Measurements from ENCODE around the gene GOLGA6D. TPM values are rescaled to one million over a fixed set of nuclear protein-coding genes. Genes with fewer than 3 reads are reported as not detected.
"Not testable (repeated sequence)": the region's sequence is repeated elsewhere in the genome, so short reads cannot be mapped to it uniquely, and the experiment has no call there.

The GOLGA6D gene
- polyA plus RNA-seq, 1 experiment = not detected

- Histone ChIP-seq H3K27ac (ENCODE audit: low read depth, low read length) (no peak overlapping the region), H3K27me3 (ENCODE audit: control insufficient read depth, insufficient read depth, low read length) (peaks cover 49% of the 10 kb centered on the region), H3K9me3 (ENCODE audit: control insufficient read depth, insufficient read depth, low read length) (no peaks in the 10 kb centered on the region; the same call in 1 of the 2 replicates), H3K4me3 (ENCODE audit: low read depth, low read length) (no peak overlapping the region)
- POLR2A ChIA-PET = no interaction called here
- CTCF ChIA-PET = no interaction called here
- DNase-seq (ENCODE audit: low read depth, low spot score) = no peak
- TF ChIP-seq CTCF (IDR thresholded peaks at IDR 0.05; ENCODE audit: low read depth, low read length) = no peak
Observed at GRCh38 chr15:75235760-75236729, 46.6 kb upstream of the GOLGA6D start.

GRCh38 chr15:75237316-75237982 is 45.2 kb upstream of the GOLGA6D start:
- DNase-seq (ENCODE audit: low read depth, low spot score) = no peak
- Histone ChIP-seq H3K4me3 (ENCODE audit: low read depth, low read length) (no peak overlapping the region), H3K27ac (ENCODE audit: low read depth, low read length) (no peak overlapping the region), H3K27me3 (ENCODE audit: control insufficient read depth, insufficient read depth, low read length) (peaks cover 41% of the 10 kb centered on the region), H3K9me3 (ENCODE audit: control insufficient read depth, insufficient read depth, low read length) (no peaks in the 10 kb centered on the region; the same call in 1 of the 2 replicates)
- POLR2A ChIA-PET = no interaction called here
- TF ChIP-seq CTCF (IDR thresholded peaks at IDR 0.05; ENCODE audit: low read depth, low read length) = no peak
- CTCF ChIA-PET = no interaction called here

GRCh38 chr15:75238150-75238549 is 44.5 kb upstream of the GOLGA6D start:
- Histone ChIP-seq H3K9me3 (ENCODE audit: control insufficient read depth, insufficient read depth, low read length) (no peaks in the 10 kb centered on the region; the same call in 1 of the 2 replicates), H3K27ac (ENCODE audit: low read depth, low read length) (no peak overlapping the region), H3K27me3 (ENCODE audit: control insufficient read depth, insufficient read depth, low read length) (peaks cover 37% of the 10 kb centered on the region), H3K4me3 (ENCODE audit: low read depth, low read length) (no peak overlapping the region)
- no peak for DNase-seq (ENCODE audit: low read depth, low spot score)
- ChIA-PET CTCF (no interaction called here), POLR2A (no interaction called here)
- no peak for TF ChIP-seq CTCF (IDR thresholded peaks at IDR 0.05; ENCODE audit: low read depth, low read length)

- DNase-seq (ENCODE audit: low read depth, low spot score); H3K9me3 ChIP-seq (ENCODE audit: control insufficient read depth, insufficient read depth, low read length); H3K27ac ChIP-seq (ENCODE audit: low read depth, low read length); POLR2A ChIA-PET; H3K4me3 ChIP-seq (ENCODE audit: low read depth, low read length): not testable (repeated sequence)
- CTCF ChIA-PET = interaction anchor here (0.7 kb wide), 1 partner anchor 1222 kb away, joined by 4 read pairs; no protein-coding TSS in a partner anchor
- peaks cover 28% of the 10 kb centered on the region for H3K27me3 ChIP-seq (ENCODE audit: control insufficient read depth, insufficient read depth, low read length)
Observed at GRCh38 chr15:75245741-75246140, 36.9 kb upstream of the GOLGA6D start.

GRCh38 chr15:75248991-75249390 is 33.6 kb upstream of the GOLGA6D start:
- H3K4me3 ChIP-seq (ENCODE audit: low read depth, low read length); DNase-seq (ENCODE audit: low read depth, low spot score); CTCF ChIA-PET; H3K27ac ChIP-seq (ENCODE audit: low read depth, low read length); POLR2A ChIA-PET; H3K9me3 ChIP-seq (ENCODE audit: control insufficient read depth, insufficient read depth, low read length): not testable (repeated sequence)
- peaks cover 41% of the 10 kb centered on the region for H3K27me3 ChIP-seq (ENCODE audit: control insufficient read depth, insufficient read depth, low read length)

- no peak for TF ChIP-seq CTCF (IDR thresholded peaks at IDR 0.05; ENCODE audit: low read depth, low read length)
Observed at GRCh38 chr15:75249726-75250125, 32.9 kb upstream of the GOLGA6D start.

GRCh38 chr15:75251343-75251742 is 31.3 kb upstream of the GOLGA6D start:
- DNase-seq (ENCODE audit: low read depth, low spot score); H3K4me3 ChIP-seq (ENCODE audit: low read depth, low read length); H3K27ac ChIP-seq (ENCODE audit: low read depth, low read length); POLR2A ChIA-PET; CTCF ChIA-PET; H3K9me3 ChIP-seq (ENCODE audit: control insufficient read depth, insufficient read depth, low read length): not testable (repeated sequence)
- peaks cover 36% of the 10 kb centered on the region for H3K27me3 ChIP-seq (ENCODE audit: control insufficient read depth, insufficient read depth, low read length)

More at GRCh38 chr15:75249726-75250125, 32.9 kb upstream of the GOLGA6D start:
- Histone ChIP-seq H3K27ac (ENCODE audit: low read depth, low read length) (no peak overlapping the region), H3K4me3 (ENCODE audit: low read depth, low read length) (no peak overlapping the region), H3K27me3 (ENCODE audit: control insufficient read depth, insufficient read depth, low read length) (peaks cover 41% of the 10 kb centered on the region), H3K9me3 (ENCODE audit: control insufficient read depth, insufficient read depth, low read length) (no peaks in the 10 kb centered on the region)
- no peak for DNase-seq (ENCODE audit: low read depth, low spot score)
- ChIA-PET POLR2A (no interaction called here), CTCF (no interaction called here)

- POLR2A ChIA-PET; H3K27ac ChIP-seq (ENCODE audit: low read depth, low read length); H3K9me3 ChIP-seq (ENCODE audit: control insufficient read depth, insufficient read depth, low read length); CTCF ChIA-PET; H3K4me3 ChIP-seq (ENCODE audit: low read depth, low read length); DNase-seq (ENCODE audit: low read depth, low spot score): not testable (repeated sequence)
- H3K27me3 ChIP-seq (ENCODE audit: control insufficient read depth, insufficient read depth, low read length) = peaks cover 36% of the 10 kb centered on the region
Observed at GRCh38 chr15:75252285-75252684, 30.4 kb upstream of the GOLGA6D start.

Data from AG04450 (cell line).